GM12878 (cell line): ENCODE data around the gene PRDM15. TPM values are rescaled to one million over a fixed set of nuclear protein-coding genes. Genes with fewer than 3 reads are reported as not detected.

Experiments used
- ASH2L ChIP-seq: fragments of 300-600, 200-600 bp; sonication (generic); IDR thresholded peaks from 2 replicates; pipeline ENCODE4 v1.6.1; 2017; ENCODE audit warnings: low read depth, mild to moderate bottlenecking, borderline replicate concordance
- CEBPB ChIP-seq, 2 experiments: fragments of 150-350 bp in 1 of 2; IDR thresholded peaks; 2 replicates each; pipeline ENCODE4 v1.6.1; 2012 to 2014; ENCODE audit warnings: low read depth in 2 of 2, low read length in 2 of 2, borderline replicate concordance in 1 of 2, inconsistent platforms in 1 of 2
- ELK1 ChIP-seq: IDR thresholded peaks from 2 replicates; pipeline ENCODE4 v1.6.1; 2012; ENCODE audit warnings: low read depth, low read length, improper control_type of control experiment
- EP300 ChIP-seq, 2 experiments: fragments of 150-350 bp in 1 of 2; IDR thresholded peaks; 2 replicates each; pipeline ENCODE4 v1.6.1; 2011 to 2012; ENCODE audit warnings: low read depth in 2 of 2, low read length in 2 of 2, borderline replicate concordance in 1 of 2, improper control_type of control experiment in 1 of 2, inconsistent platforms in 1 of 2; ENCODE audit not compliant: control insufficient read depth in 1 of 2
- HCFC1 ChIP-seq: fragments of 150-350 bp; IDR thresholded peaks from 2 replicates; pipeline ENCODE4 v1.6.1; 2014; ENCODE audit warnings: low read length
- MXI1 ChIP-seq: fragments of 150-350 bp; IDR thresholded peaks from 2 replicates; pipeline ENCODE4 v1.6.1; 2011; ENCODE audit warnings: low read depth, mild to moderate bottlenecking, inconsistent platforms, low read length, improper control_type of control experiment
- NFXL1 ChIP-seq: fragments of 450-650 bp; IDR thresholded peaks from 2 replicates; pipeline ENCODE4 v1.6.1; 2017; ENCODE audit warnings: antibody characterized with exemption, mild to moderate bottlenecking, borderline replicate concordance
- NFYA ChIP-seq: IDR thresholded peaks from 2 replicates; pipeline ENCODE4 v1.6.1; 2011; ENCODE audit warnings: low read depth, mild to moderate bottlenecking, low read length, improper control_type of control experiment, borderline replicate concordance
- POLR2AphosphoS2 ChIP-seq: IDR thresholded peaks from 2 replicates; pipeline ENCODE4 v1.6.1; 2011; ENCODE audit warnings: low read depth, mild to moderate bottlenecking, low read length, improper control_type of control experiment, moderate library complexity
- PRDM15 ChIP-seq: fragments of 450-650 bp; formaldehyde crosslinking; IDR thresholded peaks from 2 replicates; pipeline ENCODE4 v1.4.0; 2020; ENCODE audit warnings: mild to moderate bottlenecking, moderate library complexity
- SREBF1 ChIP-seq: IDR thresholded peaks from 2 replicates; pipeline ENCODE4 v1.6.1; 2012; ENCODE audit warnings: mild to moderate bottlenecking, low read length
- SUZ12 ChIP-seq: fragments of 200-600 bp; sonication (generic); IDR thresholded peaks from one replicate; pipeline ENCODE4 v1.6.1; 2018; ENCODE audit warnings: antibody characterized with exemption, mild to moderate bottlenecking; ENCODE audit not compliant: unreplicated experiment
- polyA plus RNA-seq, 11 experiments: library from polyadenylated mRNA; depleted of rRNA in 4 of 11; unstranded in 6 of 11; stranded (reverse) in 5 of 11; fragments of >200 nt; fragmentation: Nextera tagmentation in 4 of 11; fragmentation: Illumina TruSeq in 1 of 11; extraction: Ambion mirVana in 4 of 11; extraction: Trizol in 1 of 11; gene quantifications; 1 replicate in 1 of 11; 2 replicates in 10 of 11; pipeline versions ENCODE4 v1.2.1 to v1.2.3, GENCODE V29; 2011 to 2016; ENCODE audit warnings: inconsistent platforms in 2 of 11, missing spikeins in 2 of 11, low read depth in 1 of 11
- total RNA-seq, 4 experiments: library from RNA; depleted of rRNA in 3 of 4; stranded (reverse); fragments of >200 nt in 3 of 4; fragmentation: Illumina TruSeq in 1 of 4; extraction: Trizol in 1 of 4; gene quantifications; 2 replicates each; pipeline versions ENCODE4 v1.2.1 to v1.2.3, GENCODE V29; 2013 to 2021

PRDM15 gene
- total and polyA plus RNA-seq, 10 of the 15 experiments (the other 5 are each of a cell fraction or from before 2014, with no cell fraction given), result 2.2 to 16.0 (median 8.6) TPM

GRCh38 chr21:41879190-41879998, at the start of gene PRDM15 (continued):
- TF ChIP-seq ASH2L (no peak), EP300 (IDR thresholded peaks at IDR 0.05; ENCODE audit: borderline replicate concordance in 1 of 2, control insufficient read depth in 1 of 2, low read depth in 2 of 2, low read length in 2 of 2) (no peak), ELK1 (no peak), POLR2AphosphoS2 (no peak), SREBF1 (no peak), CEBPB (IDR thresholded peaks at IDR 0.05; ENCODE audit: borderline replicate concordance in 1 of 2, low read depth in 2 of 2, low read length in 2 of 2) (no peak), NFYA (no peak), MXI1 (peak; percentile 72), HCFC1 (peak; percentile 71), NFXL1 (no peak), SUZ12 (no peak), PRDM15 (CRISPR knock-in tag) (no peak)
